Measurements from ENCODE around the gene WDR64.

Gene WDR64

GRCh38 chr1:241631674-241632073 lies 20.4 kb upstream of the WDR64 start:
- DNase-seq (ENCODE audit: low spot score): no peak

DNA sequence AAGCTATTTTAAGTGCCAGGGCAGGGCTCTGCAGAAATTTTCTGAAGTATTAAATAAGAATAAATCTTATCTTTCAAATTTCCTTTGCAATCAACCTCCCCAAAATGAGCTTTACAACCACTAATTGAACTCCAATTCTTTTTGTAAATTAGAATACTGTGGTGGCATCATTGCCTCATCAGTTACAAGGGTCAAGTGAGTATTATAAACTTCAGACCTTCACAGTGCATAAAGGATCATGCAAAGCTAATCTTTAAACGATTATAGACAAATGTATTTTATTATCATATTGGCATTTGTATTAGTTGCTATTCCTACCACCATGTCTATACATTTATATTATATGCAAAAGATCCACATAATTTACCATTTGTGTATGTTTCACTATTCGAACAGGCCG lies 19.1 kb upstream of the WDR64 start:
- no peak for DNase-seq (ENCODE audit: low spot score)

DNA sequence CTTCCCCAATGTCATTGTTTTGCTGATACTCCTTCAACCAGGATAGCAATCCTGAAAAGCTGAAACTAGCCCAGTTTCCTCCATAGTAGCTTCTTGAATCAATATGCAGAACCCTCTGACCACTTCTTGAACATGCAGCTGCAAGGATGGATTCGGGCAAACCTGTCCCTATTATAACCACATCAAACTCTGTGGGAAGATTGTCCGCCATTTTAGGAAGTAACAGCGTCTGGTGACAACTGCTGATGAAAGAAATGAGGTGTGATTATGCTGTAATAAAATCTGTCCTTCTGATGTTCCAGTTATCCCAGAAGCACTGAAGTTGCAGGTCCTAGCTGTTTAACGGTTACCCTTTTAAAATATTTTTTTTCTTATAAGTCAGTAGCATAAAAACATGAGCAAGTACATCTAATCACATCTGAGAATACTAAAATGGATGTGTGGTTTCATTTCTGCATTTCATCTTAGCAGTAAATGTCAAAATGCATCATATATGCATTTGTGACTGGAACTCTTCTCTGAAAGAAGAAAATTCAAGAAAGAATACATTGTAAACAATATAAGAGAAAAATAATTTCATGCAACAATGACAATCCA lies 16.4 kb upstream of the WDR64 start:
- DNase-seq (ENCODE audit: low spot score): no peak

- no peak for DNase-seq (ENCODE audit: low spot score)
Observed at GRCh38 chr1:241636291-241636690, 15.8 kb upstream of the WDR64 start.

GRCh38 chr1:241637046-241637590 lies 15.0 kb upstream of the WDR64 start:
- DNase-seq (ENCODE audit: low spot score): no peak

- DNase-seq (ENCODE audit: low spot score): no peak
Observed at GRCh38 chr1:241637604-241638003, 14.5 kb upstream of the WDR64 start.

GRCh38 chr1:241638099-241638682 lies 13.9 kb upstream of the WDR64 start:
- DNase-seq (ENCODE audit: low spot score): no peak

DNA sequence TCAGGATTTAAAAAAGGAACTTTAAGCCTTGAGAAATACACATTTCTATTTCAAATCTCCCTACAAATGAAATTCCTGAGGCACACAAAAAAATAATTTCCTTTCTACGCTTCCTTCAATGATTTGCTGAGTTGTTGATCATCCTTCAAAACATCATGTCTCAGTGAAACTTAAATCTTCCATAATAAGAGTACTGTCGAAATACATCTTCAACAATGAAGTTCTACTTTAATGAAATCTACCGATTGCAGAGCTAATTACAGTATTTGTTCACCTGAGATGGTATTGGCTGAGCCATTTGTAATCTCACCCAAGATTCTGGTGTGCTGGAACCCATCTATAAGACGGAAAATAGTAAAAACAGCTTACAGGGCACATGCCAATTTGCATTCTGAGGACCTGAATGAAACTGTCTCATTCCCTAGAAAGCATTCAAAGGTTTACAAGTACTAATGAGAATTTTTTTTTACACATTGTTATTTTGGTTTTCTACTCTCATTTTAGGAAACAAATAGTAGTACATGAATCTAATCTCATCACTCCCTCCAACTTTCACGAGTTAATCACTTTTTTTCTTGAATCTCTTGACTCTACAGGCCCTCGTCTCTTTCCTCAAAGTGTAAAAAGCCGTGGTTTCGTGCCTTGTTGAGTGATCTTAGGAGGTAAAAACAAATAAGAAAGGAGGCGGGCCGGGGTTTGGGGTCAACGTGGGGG lies 13.0 kb upstream of the WDR64 start:
- no peak for DNase-seq (ENCODE audit: low spot score)

GRCh38 chr1:241639623-241640148 lies 12.4 kb upstream of the WDR64 start:
- DNase-seq (ENCODE audit: low spot score): peak; percentile 49

DNA sequence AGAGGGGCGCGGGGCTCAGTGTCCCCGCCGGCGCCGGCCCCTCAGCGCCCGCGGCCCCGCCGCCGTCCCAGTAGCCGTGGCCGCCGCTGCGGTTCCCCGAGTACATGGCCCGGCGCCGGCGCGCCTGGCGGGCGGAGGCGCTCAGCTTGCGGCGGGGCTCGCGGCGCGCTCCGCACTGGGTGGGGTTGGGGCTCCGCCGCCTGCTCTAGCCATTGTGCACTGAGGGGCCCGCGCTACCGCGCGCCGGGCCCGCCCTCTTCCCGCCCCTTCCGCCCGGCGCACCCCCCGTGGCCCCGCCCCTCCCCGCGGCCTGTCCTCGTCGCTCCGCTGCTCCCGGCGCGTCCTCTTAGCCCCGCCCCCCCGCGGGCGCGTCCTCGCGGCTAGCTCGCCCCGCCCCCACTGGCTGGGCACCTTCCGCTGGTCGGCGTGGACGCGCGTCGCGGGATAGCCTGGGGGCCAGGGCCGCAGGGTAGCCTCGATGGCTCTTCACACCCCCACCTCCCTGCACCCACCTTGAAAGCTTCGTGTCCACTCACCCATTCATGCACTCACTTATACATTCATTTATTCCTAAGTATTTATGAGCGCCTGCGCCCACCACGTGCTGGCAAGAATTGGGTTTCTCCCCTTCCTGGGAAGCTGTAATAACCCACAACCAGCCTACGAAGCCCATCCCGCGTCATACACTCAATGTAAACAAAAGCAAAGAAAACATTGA lies 11.8 kb upstream of the WDR64 start, which contains the start of the genes CHML and OPN3:
Gene CHML (minus strand): TSS at position 221 of the 718 bp plus-strand sequence. CDS start 4,603 bp downstream, outside the sequence.
Gene OPN3 (minus strand): TSS at position 221 of the 718 bp plus-strand sequence. CDS start 115 bp downstream, at position 106.
- peak; percentile 99 for DNase-seq (ENCODE audit: low spot score)

DNA sequence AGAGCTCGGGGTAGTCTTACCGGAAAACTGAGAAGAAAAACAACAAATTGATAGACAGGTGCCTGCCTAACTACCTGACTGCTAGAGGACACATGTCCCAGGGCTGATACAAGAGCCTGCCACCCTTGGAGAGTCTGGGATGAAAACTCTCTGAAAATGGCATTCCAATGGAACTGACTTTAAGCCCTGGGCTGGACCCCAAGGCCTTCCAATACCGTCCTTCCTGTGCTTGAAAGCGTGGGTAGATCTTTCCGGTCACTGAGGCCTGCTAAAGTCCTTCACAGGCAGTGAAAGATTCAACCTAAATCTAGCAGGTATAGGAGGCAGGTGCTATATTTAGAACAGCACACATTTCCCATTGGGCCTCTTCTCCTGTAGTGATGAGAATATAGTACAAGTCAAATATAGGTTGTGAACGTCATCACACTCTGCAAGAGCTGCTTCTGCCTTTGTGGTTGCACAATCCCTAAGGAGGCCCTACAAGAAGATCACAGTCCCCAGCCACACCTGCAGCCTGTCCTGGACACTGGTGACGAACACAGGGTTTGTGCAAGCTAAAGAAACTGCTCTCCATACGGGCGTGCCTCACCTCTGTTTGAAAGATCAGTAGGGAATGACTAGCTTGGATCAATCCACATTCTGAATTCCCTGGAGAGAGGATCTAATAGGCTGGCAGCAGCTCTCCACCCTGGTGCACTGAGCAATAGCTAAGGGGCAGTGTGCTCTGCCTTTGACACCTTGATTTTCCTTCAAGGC lies 11.0 kb upstream of the WDR64 start:
- DNase-seq (ENCODE audit: low spot score): no peak

DNA sequence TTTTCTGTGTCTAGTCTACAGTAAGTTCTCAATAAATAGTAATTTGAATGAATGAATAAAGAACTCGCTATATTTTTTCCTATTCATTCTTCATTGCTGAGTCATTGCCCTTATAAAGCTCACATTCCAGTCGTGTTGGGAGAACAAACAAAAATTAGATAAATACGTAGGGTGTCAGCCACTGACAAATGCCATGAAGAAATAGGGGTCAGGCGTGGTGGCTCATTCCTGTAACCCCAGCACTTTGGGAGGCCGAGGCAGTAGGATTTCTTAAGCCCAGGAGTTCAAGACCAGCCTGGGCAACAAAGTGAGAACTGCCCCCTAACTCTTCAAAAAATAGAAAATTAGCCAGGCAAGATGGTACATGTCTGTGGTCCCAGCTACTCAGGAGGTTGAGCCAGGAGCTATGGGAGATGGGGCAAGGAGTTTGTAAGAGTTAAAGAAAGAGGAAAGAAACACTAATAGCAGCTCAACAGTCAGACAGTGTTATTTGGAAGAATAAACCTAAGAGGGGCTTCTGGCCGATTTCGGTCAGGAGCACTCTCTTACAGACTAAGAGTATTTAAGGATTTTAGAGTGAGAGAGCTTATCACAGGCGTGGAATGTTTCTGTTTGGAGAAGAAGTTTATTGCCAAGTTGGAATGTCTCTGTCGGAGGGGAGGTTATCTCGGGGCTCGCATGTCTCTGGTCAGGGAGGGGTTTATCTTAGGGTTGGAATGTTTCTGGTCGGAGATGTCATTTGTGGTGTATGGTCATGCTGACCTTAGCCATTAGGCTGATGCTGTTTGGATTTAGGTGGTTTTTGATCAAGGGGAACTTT lies 10.1 kb upstream of the WDR64 start:
- DNase-seq (ENCODE audit: low spot score): peak; percentile 45

DNA sequence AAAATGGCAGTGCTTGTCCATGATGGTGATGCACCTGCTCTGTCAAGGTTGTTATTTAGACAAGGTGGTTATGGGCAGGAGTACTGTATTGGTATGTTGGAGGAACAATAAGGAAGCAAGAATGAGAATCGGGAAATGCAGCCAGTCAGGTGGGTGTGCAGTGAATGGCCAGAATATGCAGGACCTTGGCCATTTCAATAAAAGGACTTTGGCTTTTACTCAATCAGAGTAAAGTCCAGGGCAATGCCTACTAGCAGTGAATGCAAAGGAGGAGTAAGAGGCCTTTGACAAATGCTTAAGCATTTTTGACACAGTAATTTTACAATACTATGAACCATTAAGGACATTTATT lies 9.5 kb upstream of the WDR64 start:
- no peak for DNase-seq (ENCODE audit: low spot score)

GRCh38 chr1:241644259-241644658 lies 7.8 kb upstream of the WDR64 start:
- DNase-seq (ENCODE audit: low spot score): no peak

GRCh38 chr1:241645199-241645598 lies 6.9 kb upstream of the WDR64 start:
- DNase-seq (ENCODE audit: low spot score): peak; percentile 13

DNA sequence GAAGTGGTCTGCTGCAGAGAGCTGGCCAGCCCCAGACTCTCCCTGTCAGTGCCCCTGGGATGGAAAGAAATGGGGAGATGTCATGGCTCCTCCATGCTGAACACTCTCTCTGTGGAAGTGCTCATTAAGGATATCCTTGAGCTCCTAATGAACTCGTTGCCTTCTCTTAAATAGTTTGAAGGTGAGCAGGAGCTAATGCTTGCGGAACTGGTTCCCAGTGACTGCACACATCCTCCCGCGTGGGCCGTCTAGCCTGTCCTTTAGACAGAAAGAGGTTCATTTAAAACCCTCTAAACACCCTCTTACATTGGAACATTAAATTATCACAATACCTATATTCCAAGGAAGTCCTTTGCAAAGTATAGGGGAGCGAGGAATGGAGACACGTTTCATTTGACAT lies 5.9 kb upstream of the WDR64 start:
- DNase-seq (ENCODE audit: low spot score): no peak

DNA sequence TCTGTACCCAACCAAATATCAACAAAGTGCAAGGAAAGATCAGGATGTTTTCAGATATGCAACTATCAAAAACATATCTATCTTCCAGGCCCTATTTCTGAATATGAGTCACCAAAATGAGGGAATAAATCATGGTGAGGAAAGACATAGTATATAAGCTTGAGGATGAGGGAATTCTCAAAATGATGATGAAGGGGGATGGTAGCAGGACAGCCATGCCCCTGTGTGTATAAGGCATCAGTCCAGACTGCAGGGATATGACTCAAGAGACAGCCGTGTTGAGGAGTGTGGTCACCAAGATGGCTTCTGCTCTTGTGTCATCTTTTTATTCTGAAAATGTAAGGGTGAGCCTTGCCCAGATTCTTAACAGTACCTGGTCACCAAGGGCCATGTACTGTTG lies 4.4 kb upstream of the WDR64 start:
- peak; percentile 14 for DNase-seq (ENCODE audit: low spot score)

- no peak for DNase-seq (ENCODE audit: low spot score)
Observed at GRCh38 chr1:241648159-241648558, 3.9 kb upstream of the WDR64 start.

- DNase-seq (ENCODE audit: low spot score): no peak
Observed at GRCh38 chr1:241654019-241654418, 1.9 kb downstream of the WDR64 start.

GRCh38 chr1:241654641-241655040 lies 2.6 kb downstream of the WDR64 start:
- no peak for DNase-seq (ENCODE audit: low spot score)
